Neuronal stem cell (in vitro differentiated cells): ENCODE results near the gene TMA7.
A peak's percentile ranks its signal among the peaks of the same experiment; 100 is the strongest.
"Not testable (repeated sequence)": the region's sequence is repeated elsewhere in the genome, so short reads cannot be mapped to it uniquely, and the experiment has no call there.

Experiments used
- DNase-seq: peaks from one replicate; pipeline ENCODE4 v3.0.0-alpha.2; 2013; ENCODE audit warnings: low spot score
- H2AFZ ChIP-seq: one replicate; pipeline ENCODE4 v1.6.1; 2013; ENCODE audit warnings: mild to moderate bottlenecking, low read length, inconsistent platforms
- H2AK5ac ChIP-seq: 2 replicates; pipeline ENCODE4 v1.6.1; 2013; ENCODE audit warnings: low read depth, mild to moderate bottlenecking, inconsistent platforms, low read length, moderate library complexity, mixed read lengths
- H2BK120ac ChIP-seq: 2 replicates; pipeline ENCODE4 v1.6.1; 2013; ENCODE audit warnings: low read depth, mild to moderate bottlenecking, inconsistent platforms, low read length, moderate library complexity, mixed read lengths
- H2BK12ac ChIP-seq: one replicate; pipeline ENCODE4 v1.6.1; 2013; ENCODE audit warnings: low read length, inconsistent platforms
- H2BK15ac ChIP-seq: 2 replicates; pipeline ENCODE4 v1.6.1; 2013; ENCODE audit warnings: mild to moderate bottlenecking, low read length, inconsistent platforms, mixed read lengths
- H2BK5ac ChIP-seq: one replicate; pipeline ENCODE4 v1.6.1; 2013; ENCODE audit warnings: inconsistent platforms, mild to moderate bottlenecking, low read length, moderate library complexity
- H3K14ac ChIP-seq: one replicate; pipeline ENCODE4 v1.6.1; 2013; ENCODE audit warnings: low read length, inconsistent platforms
- H3K18ac ChIP-seq: 2 replicates; pipeline ENCODE4 v1.6.1; 2013; ENCODE audit warnings: low read length, inconsistent platforms
- H3K23ac ChIP-seq: 2 replicates; pipeline ENCODE4 v1.6.1; 2013; ENCODE audit warnings: low read depth, mild to moderate bottlenecking, mixed read lengths, low read length, inconsistent platforms; ENCODE audit not compliant: poor library complexity
- H3K27ac ChIP-seq: replicated peaks from 3 replicates; pipeline ENCODE4 v1.5.1; 2013; ENCODE audit warnings: low read length, inconsistent platforms
- H3K27me3 ChIP-seq, 3 experiments: 2 replicates each; pipeline ENCODE4 v1.6.1; 2013; ENCODE audit warnings: low read length in 3 of 3, mild to moderate bottlenecking in 2 of 3, inconsistent platforms in 1 of 3, low read depth in 1 of 3, mixed read lengths in 1 of 3, moderate library complexity in 1 of 3; ENCODE audit not compliant: control insufficient read depth in 3 of 3, insufficient read depth in 3 of 3
- H3K36me3 ChIP-seq, 2 donors: replicated peaks in 1 of 2; 2 replicates each; pipeline ENCODE4 v1.6.1; 2013; ENCODE audit warnings: low read length in 2 of 2; ENCODE audit not compliant: control insufficient read depth in 2 of 2, insufficient read depth in 2 of 2
- H3K4ac ChIP-seq: 2 replicates; pipeline ENCODE4 v1.6.1; 2013; ENCODE audit warnings: inconsistent platforms, mild to moderate bottlenecking, low read length, moderate library complexity
- H3K4me1 ChIP-seq, 2 donors: 1 replicate in 1 of 2; 2 replicates in 1 of 2; pipeline ENCODE4 v1.6.1; 2013; ENCODE audit warnings: low read length in 2 of 2, low read depth in 1 of 2; ENCODE audit not compliant: control insufficient read depth in 2 of 2, insufficient read depth in 1 of 2
- H3K4me2 ChIP-seq: one replicate; pipeline ENCODE4 v1.6.1; 2013; ENCODE audit warnings: mild to moderate bottlenecking, low read length, inconsistent platforms; ENCODE audit not compliant: insufficient read depth, poor library complexity, severe bottlenecking
- H3K4me3 ChIP-seq, 2 donors: 2 replicates each; pipeline ENCODE4 v1.5.1; 2013; ENCODE audit warnings: low read length in 2 of 2, mild to moderate bottlenecking in 2 of 2, inconsistent platforms in 1 of 2, moderate library complexity in 1 of 2
- H3K79me1 ChIP-seq: one replicate; pipeline ENCODE4 v1.6.1; 2013; ENCODE audit warnings: low read depth, mild to moderate bottlenecking, inconsistent platforms, low read length, moderate library complexity
- H3K9ac ChIP-seq: one replicate; pipeline ENCODE4 v1.6.1; 2013; ENCODE audit warnings: mild to moderate bottlenecking, low read depth, low read length, inconsistent platforms; ENCODE audit not compliant: poor library complexity
- H3K9me3 ChIP-seq, 2 donors: replicated peaks in 1 of 2; 2 replicates each; pipeline versions ENCODE3 to v1.6.1; 2013; ENCODE audit warnings: low read length in 2 of 2, mild to moderate bottlenecking in 2 of 2, inconsistent platforms in 1 of 2, low read depth in 1 of 2, mixed read lengths in 1 of 2, moderate library complexity in 1 of 2; ENCODE audit not compliant: control insufficient read depth in 2 of 2, insufficient read depth in 1 of 2
- H4K8ac ChIP-seq: one replicate; pipeline ENCODE4 v1.6.1; 2013; ENCODE audit warnings: low read depth, mild to moderate bottlenecking, inconsistent platforms, low read length, moderate library complexity
- H4K91ac ChIP-seq: one replicate; pipeline ENCODE4 v1.6.1; 2013; ENCODE audit warnings: low read length, low read depth, mild to moderate bottlenecking, inconsistent platforms; ENCODE audit not compliant: poor library complexity
- WGBS, 2 donors: extraction: QIAGEN DNeasy Blood & Tissue Kit; methylation state at CpG; one replicate each; pipeline ENCODE4 v1.1.7; 2013; ENCODE audit warnings: missing lambda C conversion rate in 2 of 2, mixed read lengths in 1 of 2; ENCODE audit not compliant: insufficient read length in 2 of 2, insufficient replicate concordance in 1 of 2; ENCODE audit errors: extremely low coverage in 2 of 2; 5-methylcytosine and 5-hydroxymethylcytosine counted together

TMA7 gene

DNA sequence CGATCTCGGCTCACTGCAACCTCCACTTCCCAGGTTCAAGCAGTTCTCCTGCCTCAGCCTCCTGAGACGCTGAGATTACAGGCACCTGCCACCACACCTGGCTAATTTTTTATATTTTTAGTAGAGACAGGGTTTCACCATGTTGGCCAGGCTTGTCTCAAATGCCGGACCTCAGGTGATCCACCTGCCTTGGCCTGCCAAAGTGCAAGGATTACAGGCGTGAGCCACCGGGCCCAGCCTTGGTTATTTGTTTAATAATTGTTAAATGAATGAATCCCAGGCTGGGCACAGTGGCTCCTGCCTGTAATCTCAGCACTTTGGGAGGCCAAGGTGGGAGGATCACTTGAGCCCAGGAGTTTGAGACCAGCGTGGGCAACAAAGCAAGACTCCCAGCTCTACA lies 21.7 kb downstream of the TMA7 start:
- no CpG with 5 or more reads among the region's 7 CpGs for WGBS, 2 donors
- not testable (repeated sequence) for H2BK15ac ChIP-seq, H2AFZ ChIP-seq, H3K14ac ChIP-seq, H3K4me3 ChIP-seq, H2BK5ac ChIP-seq, H3K4ac ChIP-seq, H3K9me3 ChIP-seq, H3K79me1 ChIP-seq, H3K27me3 ChIP-seq, H2AK5ac ChIP-seq, H2BK120ac ChIP-seq, H3K4me2 ChIP-seq, H4K91ac ChIP-seq, DNase-seq, H4K8ac ChIP-seq, H3K18ac ChIP-seq, H3K23ac ChIP-seq, H3K27ac ChIP-seq, H2BK12ac ChIP-seq, H3K9ac ChIP-seq
- Histone ChIP-seq H3K36me3 (peaks cover 41 to 60% of the 10 kb centered on the region in 2 donors), H3K4me1 (peaks cover 16% of the 10 kb centered on the region in 2 donors)

GRCh38 chr3:48463703-48464102 lies 23.6 kb downstream of the TMA7 start:
- H4K91ac ChIP-seq: no peak overlapping the region
- H3K79me1 ChIP-seq: peaks cover 7% of the 10 kb centered on the region
- H3K23ac ChIP-seq: no peak overlapping the region
- no peak overlapping the region for H2BK5ac ChIP-seq
- H4K8ac ChIP-seq: no peak overlapping the region
- no peak overlapping the region for H3K14ac ChIP-seq
- no peak overlapping the region for H2BK12ac ChIP-seq
- H3K27ac ChIP-seq: no peak overlapping the region
- H3K27me3 ChIP-seq: no peaks in the 10 kb centered on the region
- no peak overlapping the region for H2AK5ac ChIP-seq
- H3K18ac ChIP-seq: no peak overlapping the region
- no peak overlapping the region for H3K4ac ChIP-seq
- no peak overlapping the region for H2BK120ac ChIP-seq
- peaks cover 48 to 62% of the 10 kb centered on the region in 2 donors for H3K36me3 ChIP-seq
- peaks cover 19 to 21% of the 10 kb centered on the region in 2 donors for H3K4me1 ChIP-seq
- no peak overlapping the region for H2AFZ ChIP-seq
- WGBS, 2 donors: no CpG with 5 or more reads among the region's 9 CpGs
- no peak overlapping the region for H2BK15ac ChIP-seq
- no peak overlapping the region for H3K4me2 ChIP-seq
- H3K9me3 ChIP-seq: no peaks in the 10 kb centered on the region
- H3K9ac ChIP-seq: peak overlapping the region; percentile 1
- no peak overlapping the region for H3K4me3 ChIP-seq
- no peak for DNase-seq

GRCh38 chr3:48464713-48465221 lies 24.7 kb downstream of the TMA7 start:
- Histone ChIP-seq H2BK12ac (peak overlapping the region; percentile 92), H2BK5ac (peak overlapping the region; percentile 95), H3K27ac (peak overlapping the region; percentile 83)

GRCh38 chr3:48465237-48465530 lies 25.1 kb downstream of the TMA7 start:
- Histone ChIP-seq H2BK15ac (peak overlapping the region; percentile 98), H2AK5ac (peak overlapping the region; percentile 95), H4K8ac (no peak overlapping the region), H3K4ac (peak overlapping the region; percentile 96), H3K23ac (no peak overlapping the region), H3K4me2 (no peak overlapping the region), H3K18ac (peak overlapping the region; percentile 78), H3K27me3 (no peaks in the 10 kb centered on the region), H3K9me3 (no peaks in the 10 kb centered on the region), H3K27ac (peak overlapping the region; percentile 83), H3K4me3 (no peak overlapping the region), H2BK120ac (peak overlapping the region; percentile 44), H2AFZ (peak overlapping the region; percentile 70), H2BK12ac (no peak overlapping the region), H3K36me3 (peaks cover 42 to 61% of the 10 kb centered on the region in 2 donors), H3K4me1 (peaks cover 20 to 21% of the 10 kb centered on the region in 2 donors), H3K79me1 (peaks cover 10% of the 10 kb centered on the region), H2BK5ac (peak overlapping the region; percentile 95), H4K91ac (no peak overlapping the region), H3K9ac (peak overlapping the region; percentile 85), H3K14ac (no peak overlapping the region)
- no CpG with 5 or more reads among the region's 7 CpGs for WGBS, 2 donors
- no peak for DNase-seq

More at GRCh38 chr3:48464713-48465221, 24.7 kb downstream of the TMA7 start:
- Histone ChIP-seq H3K4me3 (peak overlapping the region in 1 of 2 donors; percentile 2), H3K14ac (peak overlapping the region; percentile 79), H2BK15ac (peak overlapping the region; percentile 98), H3K79me1 (peaks cover 10% of the 10 kb centered on the region), H2AK5ac (peak overlapping the region; percentile 95), H3K36me3 (peaks cover 46 to 62% of the 10 kb centered on the region in 2 donors), H4K91ac (peak overlapping the region; percentile 93), H3K9ac (peak overlapping the region; percentile 85), H2BK120ac (peak overlapping the region; percentile 44), H3K18ac (peak overlapping the region; percentile 78), H3K4me1 (peaks cover 19 to 21% of the 10 kb centered on the region in 2 donors), H3K9me3 (no peaks in the 10 kb centered on the region), H3K4ac (peak overlapping the region; percentile 96), H4K8ac (no peak overlapping the region), H3K4me2 (no peak overlapping the region), H3K27me3 (no peaks in the 10 kb centered on the region), H2AFZ (peak overlapping the region; percentile 70), H3K23ac (peak overlapping the region; percentile 62)
- DNase-seq: no peak
- no CpG with 5 or more reads among the region's 17 CpGs for WGBS, 2 donors
